Panc1 (cell line): ENCODE measurements around the gene GPA33. TPM values are rescaled to one million over a fixed set of nuclear protein-coding genes. Genes with fewer than 3 reads are reported as not detected.

Experiments used
- ATAC-seq: fragments of 200-7000 bp; cut with Tn5 transposase; 2 replicates; pipeline ENCODE4 v1.9.1; 2020; ENCODE audit warnings: mild to moderate bottlenecking, moderate library complexity
- BruUV-seq: library from RNA; stranded (reverse); fragments of 400-500 nt; replicated peaks from 2 replicates; lab custom pipeline; 2021; lab: Mats Ljungman, UMichigan
- CTCF ChIA-PET: fragments of 300-600 bp; sonication (Branson Sonifier 250); formaldehyde crosslinking; loops from one replicate; lab custom pipeline; 2022; ENCODE audit warnings: antibody characterized with exemption; lab: Charles Lee
- POLR2A ChIA-PET: fragments of 300-600 bp; sonication (Branson Sonifier 250); formaldehyde crosslinking; loops from one replicate; lab custom pipeline; 2022; ENCODE audit warnings: antibody characterized with exemption; lab: Charles Lee
- DNase-seq: peaks from one replicate; pipeline ENCODE4 v3.0.0-alpha.2; 2010; ENCODE audit warnings: low read depth, low spot score
- H3K27ac ChIP-seq: 2 replicates; pipeline ENCODE4 v1.5.1; 2011; ENCODE audit warnings: mild to moderate bottlenecking, low read length, inconsistent platforms
- H3K27me3 ChIP-seq: fragments of 200-500 bp; sonication (Bioruptor generic); 2 replicates; pipeline ENCODE4 v1.6.0; 2014; ENCODE audit warnings: low read length, inconsistent platforms; ENCODE audit not compliant: control insufficient read depth, insufficient read depth
- H3K36me3 ChIP-seq: fragments of 200-500 bp; sonication (Bioruptor generic); 2 replicates; pipeline ENCODE4 v1.5.1; 2014; ENCODE audit warnings: inconsistent platforms, mild to moderate bottlenecking, low read length, moderate library complexity; ENCODE audit not compliant: control insufficient read depth, insufficient read depth
- H3K4me1 ChIP-seq: 2 replicates; pipeline ENCODE4 v1.5.1; 2011; ENCODE audit warnings: inconsistent platforms, mild to moderate bottlenecking, low read length, moderate library complexity; ENCODE audit not compliant: control insufficient read depth, insufficient read depth
- H3K4me3 ChIP-seq, 2 experiments: 2 replicates each; pipeline ENCODE4 v1.5.1; 2011 to 2012; ENCODE audit warnings: low read depth in 2 of 2, low read length in 2 of 2, mild to moderate bottlenecking in 2 of 2, inconsistent platforms in 1 of 2, moderate library complexity in 1 of 2
- H3K9me3 ChIP-seq: fragments of 200-500 bp; sonication (Bioruptor generic); 2 replicates; pipeline ENCODE4 v1.5.1; 2014; ENCODE audit warnings: low read depth, mild to moderate bottlenecking, inconsistent platforms, low read length, moderate library complexity; ENCODE audit not compliant: control insufficient read depth, insufficient read depth
- CTCF ChIP-seq: fragments of 450-650 bp; IDR thresholded peaks from 2 replicates; pipeline ENCODE4 v1.5.1; 2017; ENCODE audit warnings: mild to moderate bottlenecking
- POLR2AphosphoS5 ChIP-seq: IDR thresholded peaks from 2 replicates; pipeline ENCODE4 v1.6.1; 2012; ENCODE audit warnings: mild to moderate bottlenecking, low read depth, low read length, moderate library complexity
- SIN3A ChIP-seq: IDR thresholded peaks from 2 replicates; pipeline ENCODE4 v1.6.1; 2012; ENCODE audit warnings: low read depth, mild to moderate bottlenecking, low read length, moderate library complexity, borderline replicate concordance; ENCODE audit not compliant: insufficient read depth
- TCF7L2 ChIP-seq: IDR thresholded peaks from 2 replicates; pipeline ENCODE4 v1.6.1; 2011; ENCODE audit warnings: mild to moderate bottlenecking, low read depth, low read length, inconsistent platforms
- in situ Hi-C: cut with HindIII; loops from 2 replicates; pipeline ENCODE4 v1.10.0; 2016; ENCODE audit warnings: low sequenced_read_pairs, low pct_unique_long_range_greater_than_20kb
- intact Hi-C: fragments of 100-400 bp; cut with micrococcal nuclease; formaldehyde crosslinking; loops from one replicate; pipeline ENCODE4 v1.10.0; 2022; ENCODE audit not compliant: unreplicated experiment
- total RNA-seq: library from RNA; stranded (reverse); gene quantifications from one replicate; pipeline ENCODE4 v1.2.1, GENCODE V29; 2021; ENCODE audit not compliant: unreplicated experiment
- TF ChIP-seq, protein P1 (sequence below), 2 experiments: IDR thresholded peaks; 2 replicates each; pipeline ENCODE4 v1.6.1; 2011 to 2012; ENCODE audit warnings: low read depth in 2 of 2, control low read depth in 1 of 2, low read length in 1 of 2, mild to moderate bottlenecking in 1 of 2, moderate library complexity in 1 of 2; ENCODE audit not compliant: insufficient read depth in 1 of 2

Gene GPA33
- total RNA-seq, 1 experiment from 2014 or later: 0.18 TPM

DNA sequence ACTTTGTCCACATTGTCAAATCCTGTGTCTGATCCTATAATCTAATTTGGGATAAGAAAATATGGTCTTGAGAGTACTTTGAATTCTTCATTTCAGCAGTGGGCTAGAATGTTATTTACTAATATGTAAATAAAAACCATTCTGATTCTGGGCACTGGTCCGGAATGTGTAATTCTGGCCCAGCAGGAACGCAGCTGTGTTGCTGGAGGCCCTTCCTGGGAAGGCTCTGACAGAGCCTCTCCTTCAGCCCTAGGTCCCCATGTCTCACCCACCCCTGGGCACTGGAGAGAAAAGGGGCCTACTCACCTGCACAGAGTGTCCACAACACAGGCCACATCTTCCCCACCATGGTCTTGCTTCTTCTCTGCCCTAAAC lies 251 bp downstream of the GPA33 start:
- no peaks in the 10 kb centered on the region for H3K4me1 ChIP-seq
- no peaks in the 10 kb centered on the region for H3K36me3 ChIP-seq
- intact Hi-C loops: no loop called here
- no peak for TF ChIP-seq CTCF
- no peak for TF ChIP-seq POLR2AphosphoS5
- no peak overlapping the region for H3K27ac ChIP-seq
- ChIA-PET CTCF (no interaction called here), POLR2A (no interaction called here)
- DNase-seq: no peak
- no peak overlapping the region for H3K4me3 ChIP-seq
- ATAC-seq: no peak
- BruUV-seq: no TSS peak
- no peaks in the 10 kb centered on the region for H3K27me3 ChIP-seq
- in situ Hi-C loops: no loop called here
- no peaks in the 10 kb centered on the region for H3K9me3 ChIP-seq

GRCh38 chr1:167088746-167089417 lies 1.3 kb downstream of the GPA33 start:
- H3K27ac ChIP-seq: no peak overlapping the region
- in situ Hi-C loops (no loop called here), intact Hi-C loops (no loop called here)
- POLR2A ChIA-PET: no interaction called here
- H3K36me3 ChIP-seq: no peaks in the 10 kb centered on the region
- DNase-seq (no peak), ATAC-seq (no peak)
- no peaks in the 10 kb centered on the region for H3K9me3 ChIP-seq
- TF ChIP-seq, protein P1, sequence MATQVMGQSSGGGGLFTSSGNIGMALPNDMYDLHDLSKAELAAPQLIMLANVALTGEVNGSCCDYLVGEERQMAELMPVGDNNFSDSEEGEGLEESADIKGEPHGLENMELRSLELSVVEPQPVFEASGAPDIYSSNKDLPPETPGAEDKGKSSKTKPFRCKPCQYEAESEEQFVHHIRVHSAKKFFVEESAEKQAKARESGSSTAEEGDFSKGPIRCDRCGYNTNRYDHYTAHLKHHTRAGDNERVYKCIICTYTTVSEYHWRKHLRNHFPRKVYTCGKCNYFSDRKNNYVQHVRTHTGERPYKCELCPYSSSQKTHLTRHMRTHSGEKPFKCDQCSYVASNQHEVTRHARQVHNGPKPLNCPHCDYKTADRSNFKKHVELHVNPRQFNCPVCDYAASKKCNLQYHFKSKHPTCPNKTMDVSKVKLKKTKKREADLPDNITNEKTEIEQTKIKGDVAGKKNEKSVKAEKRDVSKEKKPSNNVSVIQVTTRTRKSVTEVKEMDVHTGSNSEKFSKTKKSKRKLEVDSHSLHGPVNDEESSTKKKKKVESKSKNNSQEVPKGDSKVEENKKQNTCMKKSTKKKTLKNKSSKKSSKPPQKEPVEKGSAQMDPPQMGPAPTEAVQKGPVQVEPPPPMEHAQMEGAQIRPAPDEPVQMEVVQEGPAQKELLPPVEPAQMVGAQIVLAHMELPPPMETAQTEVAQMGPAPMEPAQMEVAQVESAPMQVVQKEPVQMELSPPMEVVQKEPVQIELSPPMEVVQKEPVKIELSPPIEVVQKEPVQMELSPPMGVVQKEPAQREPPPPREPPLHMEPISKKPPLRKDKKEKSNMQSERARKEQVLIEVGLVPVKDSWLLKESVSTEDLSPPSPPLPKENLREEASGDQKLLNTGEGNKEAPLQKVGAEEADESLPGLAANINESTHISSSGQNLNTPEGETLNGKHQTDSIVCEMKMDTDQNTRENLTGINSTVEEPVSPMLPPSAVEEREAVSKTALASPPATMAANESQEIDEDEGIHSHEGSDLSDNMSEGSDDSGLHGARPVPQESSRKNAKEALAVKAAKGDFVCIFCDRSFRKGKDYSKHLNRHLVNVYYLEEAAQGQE (IDR thresholded peaks at IDR 0.05; ENCODE audit: insufficient read depth in 1 of 2, low read depth in 2 of 2, low read length in 1 of 2): no peak
- TF ChIP-seq TCF7L2 (no peak), CTCF (no peak), POLR2AphosphoS5 (no peak), SIN3A (no peak)
- no TSS peak for BruUV-seq
- no peaks in the 10 kb centered on the region for H3K4me1 ChIP-seq
- no peaks in the 10 kb centered on the region for H3K27me3 ChIP-seq
- no peak overlapping the region for H3K4me3 ChIP-seq
- CTCF ChIA-PET: no interaction called here
